ENCODE data around the gene TNPO1.

DNA sequence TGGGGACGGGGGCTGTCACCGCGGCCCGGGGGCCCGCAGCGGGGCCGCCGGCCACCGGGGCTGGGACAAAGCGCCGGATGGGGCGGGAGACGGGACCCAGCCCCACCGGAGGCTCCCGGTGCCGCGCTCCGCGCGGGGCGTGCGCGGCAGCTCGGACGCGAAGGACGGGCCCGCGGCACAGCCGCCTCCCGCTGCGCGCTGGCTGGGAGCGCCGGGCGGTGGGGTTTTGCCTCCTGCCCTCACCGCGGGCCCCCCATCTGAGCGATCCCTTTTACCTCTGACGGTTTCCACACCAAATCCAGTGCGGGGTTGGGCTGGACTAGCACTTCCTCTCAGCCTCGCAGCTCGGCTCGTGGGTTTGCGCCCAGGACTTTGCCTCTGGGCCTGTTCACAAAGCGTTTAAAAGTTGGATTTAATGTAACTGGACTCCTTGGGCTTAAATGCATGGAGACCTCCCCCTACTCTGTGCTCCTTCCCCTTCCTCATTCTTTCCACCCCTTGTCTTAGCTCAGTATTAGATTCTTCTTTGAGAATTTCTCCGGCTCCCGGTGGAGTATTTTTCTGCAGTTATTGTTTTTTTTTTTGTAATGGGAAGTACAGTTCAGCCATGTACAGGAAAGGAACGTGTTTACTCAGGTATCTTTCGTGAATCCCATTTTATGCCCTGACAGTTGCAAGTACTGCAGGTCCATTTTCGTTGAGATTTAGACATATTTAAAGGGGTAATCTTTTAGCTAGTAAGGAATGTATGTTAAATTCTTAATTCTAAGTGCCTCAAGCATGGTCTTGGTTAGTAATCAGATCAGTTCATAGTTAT, 140.1 kb downstream of the TNPO1 start:
- TF ChIP-seq, protein P1, sequence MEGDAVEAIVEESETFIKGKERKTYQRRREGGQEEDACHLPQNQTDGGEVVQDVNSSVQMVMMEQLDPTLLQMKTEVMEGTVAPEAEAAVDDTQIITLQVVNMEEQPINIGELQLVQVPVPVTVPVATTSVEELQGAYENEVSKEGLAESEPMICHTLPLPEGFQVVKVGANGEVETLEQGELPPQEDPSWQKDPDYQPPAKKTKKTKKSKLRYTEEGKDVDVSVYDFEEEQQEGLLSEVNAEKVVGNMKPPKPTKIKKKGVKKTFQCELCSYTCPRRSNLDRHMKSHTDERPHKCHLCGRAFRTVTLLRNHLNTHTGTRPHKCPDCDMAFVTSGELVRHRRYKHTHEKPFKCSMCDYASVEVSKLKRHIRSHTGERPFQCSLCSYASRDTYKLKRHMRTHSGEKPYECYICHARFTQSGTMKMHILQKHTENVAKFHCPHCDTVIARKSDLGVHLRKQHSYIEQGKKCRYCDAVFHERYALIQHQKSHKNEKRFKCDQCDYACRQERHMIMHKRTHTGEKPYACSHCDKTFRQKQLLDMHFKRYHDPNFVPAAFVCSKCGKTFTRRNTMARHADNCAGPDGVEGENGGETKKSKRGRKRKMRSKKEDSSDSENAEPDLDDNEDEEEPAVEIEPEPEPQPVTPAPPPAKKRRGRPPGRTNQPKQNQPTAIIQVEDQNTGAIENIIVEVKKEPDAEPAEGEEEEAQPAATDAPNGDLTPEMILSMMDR (IDR thresholded peaks at IDR 0.05) = no peak
- no peak for TF ChIP-seq POLR2A (IDR thresholded peaks at IDR 0.05)
